Measurements from ENCODE around the gene ZNF221. TPM values are rescaled to one million over a fixed set of nuclear protein-coding genes. Genes with fewer than 3 reads are reported as not detected.

Gene ZNF221
- total and polyA plus RNA-seq, 9 of the 15 experiments (the other 6 are each of a cell fraction or from before 2014, with no cell fraction given) = 0.32 to 1.4 (median 0.45) TPM

GRCh38 chr19:43950834-43951645 is at the start of gene ZNF221 (continued):
- TF ChIP-seq, protein P1, sequence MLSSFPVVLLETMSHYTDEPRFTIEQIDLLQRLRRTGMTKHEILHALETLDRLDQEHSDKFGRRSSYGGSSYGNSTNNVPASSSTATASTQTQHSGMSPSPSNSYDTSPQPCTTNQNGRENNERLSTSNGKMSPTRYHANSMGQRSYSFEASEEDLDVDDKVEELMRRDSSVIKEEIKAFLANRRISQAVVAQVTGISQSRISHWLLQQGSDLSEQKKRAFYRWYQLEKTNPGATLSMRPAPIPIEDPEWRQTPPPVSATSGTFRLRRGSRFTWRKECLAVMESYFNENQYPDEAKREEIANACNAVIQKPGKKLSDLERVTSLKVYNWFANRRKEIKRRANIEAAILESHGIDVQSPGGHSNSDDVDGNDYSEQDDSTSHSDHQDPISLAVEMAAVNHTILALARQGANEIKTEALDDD (IDR thresholded peaks at IDR 0.05) = no peak
- TF ChIP-seq PBX2 (CRISPR knock-in tag; IDR thresholded peaks at IDR 0.05; ENCODE audit: low read depth) = no peak
- no peak for TF ChIP-seq PBX2 (tag; conservative IDR thresholded peaks at IDR 0.05; ENCODE audit: low read depth)
- TF ChIP-seq DACH1 (IDR thresholded peaks at IDR 0.05; ENCODE audit: partially characterized antibody) = no peak
- no peak for TF ChIP-seq SIRT6 (IDR thresholded peaks at IDR 0.05; ENCODE audit: low read depth, low read length)
- no peak for TF ChIP-seq SIN3B (IDR thresholded peaks at IDR 0.05; ENCODE audit: low read depth)
- no peak for TF ChIP-seq SP1 (CRISPR knock-in tag; IDR thresholded peaks at IDR 0.05)
- TF ChIP-seq YBX1 (IDR thresholded peaks at IDR 0.05) = no peak
- TF ChIP-seq GTF2E2 (tag; IDR thresholded peaks at IDR 0.05) = no peak
- TF ChIP-seq KLF10 (CRISPR knock-in tag; IDR thresholded peaks at IDR 0.05) = no peak
- peak; percentile 84 for TF ChIP-seq EP300 (IDR thresholded peaks at IDR 0.05; ENCODE audit: low read length)
- TF ChIP-seq IRF2 (CRISPR knock-in tag; IDR thresholded peaks at IDR 0.05) = no peak
- TF ChIP-seq, protein P2, sequence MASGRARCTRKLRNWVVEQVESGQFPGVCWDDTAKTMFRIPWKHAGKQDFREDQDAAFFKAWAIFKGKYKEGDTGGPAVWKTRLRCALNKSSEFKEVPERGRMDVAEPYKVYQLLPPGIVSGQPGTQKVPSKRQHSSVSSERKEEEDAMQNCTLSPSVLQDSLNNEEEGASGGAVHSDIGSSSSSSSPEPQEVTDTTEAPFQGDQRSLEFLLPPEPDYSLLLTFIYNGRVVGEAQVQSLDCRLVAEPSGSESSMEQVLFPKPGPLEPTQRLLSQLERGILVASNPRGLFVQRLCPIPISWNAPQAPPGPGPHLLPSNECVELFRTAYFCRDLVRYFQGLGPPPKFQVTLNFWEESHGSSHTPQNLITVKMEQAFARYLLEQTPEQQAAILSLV (tag; IDR thresholded peaks at IDR 0.05) = peak; percentile 32; the same call in 1 of the 2 replicates
- peak; percentile 79 for TF ChIP-seq CREM (IDR thresholded peaks at IDR 0.05; ENCODE audit: low read depth)
- TF ChIP-seq SRSF3 (IDR thresholded peaks at IDR 0.05; ENCODE audit: insufficient read depth, low read length) = no peak
- TF ChIP-seq HMGN3 (IDR thresholded peaks at IDR 0.05; ENCODE audit: borderline replicate concordance, extremely low read depth, insufficient read length, low read depth, low read length) = no peak
- TF ChIP-seq ZNF316 (IDR thresholded peaks at IDR 0.05) = no peak
- TF ChIP-seq, protein P3, sequence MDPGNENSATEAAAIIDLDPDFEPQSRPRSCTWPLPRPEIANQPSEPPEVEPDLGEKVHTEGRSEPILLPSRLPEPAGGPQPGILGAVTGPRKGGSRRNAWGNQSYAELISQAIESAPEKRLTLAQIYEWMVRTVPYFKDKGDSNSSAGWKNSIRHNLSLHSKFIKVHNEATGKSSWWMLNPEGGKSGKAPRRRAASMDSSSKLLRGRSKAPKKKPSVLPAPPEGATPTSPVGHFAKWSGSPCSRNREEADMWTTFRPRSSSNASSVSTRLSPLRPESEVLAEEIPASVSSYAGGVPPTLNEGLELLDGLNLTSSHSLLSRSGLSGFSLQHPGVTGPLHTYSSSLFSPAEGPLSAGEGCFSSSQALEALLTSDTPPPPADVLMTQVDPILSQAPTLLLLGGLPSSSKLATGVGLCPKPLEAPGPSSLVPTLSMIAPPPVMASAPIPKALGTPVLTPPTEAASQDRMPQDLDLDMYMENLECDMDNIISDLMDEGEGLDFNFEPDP (CRISPR knock-in tag; IDR thresholded peaks at IDR 0.05) = no peak
